ENCODE measurements around the gene ID2.
A peak's percentile ranks its signal among the peaks of the same experiment; 100 is the strongest.

The ID2 gene

GRCh38 chr2:8658064-8658862 lies 23.6 kb upstream of the ID2 start:
- Histone ChIP-seq H3K27me3 (ENCODE audit: insufficient read depth, low read length) (no peaks in the 10 kb centered on the region), H3K27ac (ENCODE audit: low read depth, low read length) (no peak overlapping the region), H3K4me3 (ENCODE audit: low read depth, low read length) (no peak overlapping the region), H3K4me1 (ENCODE audit: control insufficient read depth, insufficient read depth, low read length, unreplicated experiment) (peaks cover 17% of the 10 kb centered on the region), H3K36me3 (ENCODE audit: insufficient read depth, low read length) (no peaks in the 10 kb centered on the region), H3K79me2 (ENCODE audit: control insufficient read depth, insufficient read depth, low read length, unreplicated experiment) (no peaks in the 10 kb centered on the region), H2AFZ (ENCODE audit: low read length, unreplicated experiment) (no peak overlapping the region)

GRCh38 chr2:8659092-8659734 lies 22.6 kb upstream of the ID2 start:
- Histone ChIP-seq H3K27ac (ENCODE audit: low read depth, low read length) (no peak overlapping the region), H2AFZ (ENCODE audit: low read length, unreplicated experiment) (no peak overlapping the region), H3K27me3 (ENCODE audit: insufficient read depth, low read length) (no peaks in the 10 kb centered on the region)

GRCh38 chr2:8659735-8660492 lies 21.9 kb upstream of the ID2 start:
- Histone ChIP-seq H3K4me3 (ENCODE audit: low read depth, low read length) (no peak overlapping the region), H3K36me3 (ENCODE audit: insufficient read depth, low read length) (no peaks in the 10 kb centered on the region), H3K79me2 (ENCODE audit: control insufficient read depth, insufficient read depth, low read length, unreplicated experiment) (no peaks in the 10 kb centered on the region), H3K27ac (ENCODE audit: low read depth, low read length) (no peak overlapping the region), H3K4me1 (ENCODE audit: control insufficient read depth, insufficient read depth, low read length, unreplicated experiment) (peaks cover 17% of the 10 kb centered on the region), H3K27me3 (ENCODE audit: insufficient read depth, low read length) (no peaks in the 10 kb centered on the region), H2AFZ (ENCODE audit: low read length, unreplicated experiment) (no peak overlapping the region)

More at GRCh38 chr2:8659092-8659734, 22.6 kb upstream of the ID2 start:
- Histone ChIP-seq H3K4me1 (ENCODE audit: control insufficient read depth, insufficient read depth, low read length, unreplicated experiment) (peaks cover 17% of the 10 kb centered on the region), H3K79me2 (ENCODE audit: control insufficient read depth, insufficient read depth, low read length, unreplicated experiment) (no peaks in the 10 kb centered on the region), H3K36me3 (ENCODE audit: insufficient read depth, low read length) (no peaks in the 10 kb centered on the region), H3K4me3 (ENCODE audit: low read depth, low read length) (no peak overlapping the region)

GRCh38 chr2:8661235-8661634 lies 20.6 kb upstream of the ID2 start:
- Histone ChIP-seq H3K4me1 (ENCODE audit: control insufficient read depth, insufficient read depth, low read length, unreplicated experiment) (peaks cover 17% of the 10 kb centered on the region), H3K79me2 (ENCODE audit: control insufficient read depth, insufficient read depth, low read length, unreplicated experiment) (no peaks in the 10 kb centered on the region), H3K36me3 (ENCODE audit: insufficient read depth, low read length) (no peaks in the 10 kb centered on the region), H3K27ac (ENCODE audit: low read depth, low read length) (no peak overlapping the region), H3K27me3 (ENCODE audit: insufficient read depth, low read length) (no peaks in the 10 kb centered on the region), H3K4me3 (ENCODE audit: low read depth, low read length) (no peak overlapping the region), H2AFZ (ENCODE audit: low read length, unreplicated experiment) (no peak overlapping the region)

- peak overlapping the region; percentile 49; the same call in 1 of the 2 replicates for H3K27ac ChIP-seq (ENCODE audit: low read depth, low read length)
- H3K4me1 ChIP-seq (ENCODE audit: control insufficient read depth, insufficient read depth, low read length, unreplicated experiment), result peaks cover 17% of the 10 kb centered on the region
- H3K79me2 ChIP-seq (ENCODE audit: control insufficient read depth, insufficient read depth, low read length, unreplicated experiment), result no peaks in the 10 kb centered on the region
- peak overlapping the region; percentile 2 for H2AFZ ChIP-seq (ENCODE audit: low read length, unreplicated experiment)
- no peaks in the 10 kb centered on the region for H3K36me3 ChIP-seq (ENCODE audit: insufficient read depth, low read length)
- H3K4me3 ChIP-seq (ENCODE audit: low read depth, low read length), result no peak overlapping the region
- H3K27me3 ChIP-seq (ENCODE audit: insufficient read depth, low read length), result no peaks in the 10 kb centered on the region
These were observed 20.1 kb upstream of the ID2 start for GRCh38 chr2:8661736-8662135.

GRCh38 chr2:8662239-8662879 lies 19.5 kb upstream of the ID2 start:
- peaks cover 17% of the 10 kb centered on the region for H3K4me1 ChIP-seq (ENCODE audit: control insufficient read depth, insufficient read depth, low read length, unreplicated experiment)
- peak overlapping the region; percentile 2 for H2AFZ ChIP-seq (ENCODE audit: low read length, unreplicated experiment)

GRCh38 chr2:8663997-8664396 lies 17.9 kb upstream of the ID2 start:
- H3K79me2 ChIP-seq (ENCODE audit: control insufficient read depth, insufficient read depth, low read length, unreplicated experiment), result no peaks in the 10 kb centered on the region
- no peak overlapping the region for H2AFZ ChIP-seq (ENCODE audit: low read length, unreplicated experiment)
- peaks cover 6% of the 10 kb centered on the region; the same call in 1 of the 2 replicates for H3K27me3 ChIP-seq (ENCODE audit: insufficient read depth, low read length)
- no peak overlapping the region for H3K4me3 ChIP-seq (ENCODE audit: low read depth, low read length)
- H3K36me3 ChIP-seq (ENCODE audit: insufficient read depth, low read length), result no peaks in the 10 kb centered on the region
- H3K27ac ChIP-seq (ENCODE audit: low read depth, low read length), result no peak overlapping the region
- peaks cover 17% of the 10 kb centered on the region for H3K4me1 ChIP-seq (ENCODE audit: control insufficient read depth, insufficient read depth, low read length, unreplicated experiment)

More at GRCh38 chr2:8662239-8662879, 19.5 kb upstream of the ID2 start:
- Histone ChIP-seq H3K79me2 (ENCODE audit: control insufficient read depth, insufficient read depth, low read length, unreplicated experiment) (no peaks in the 10 kb centered on the region), H3K36me3 (ENCODE audit: insufficient read depth, low read length) (no peaks in the 10 kb centered on the region), H3K4me3 (ENCODE audit: low read depth, low read length) (no peak overlapping the region), H3K27me3 (ENCODE audit: insufficient read depth, low read length) (no peaks in the 10 kb centered on the region), H3K27ac (ENCODE audit: low read depth, low read length) (peak overlapping the region; percentile 49; the same call in 1 of the 2 replicates)

GRCh38 chr2:8666581-8666980 lies 15.3 kb upstream of the ID2 start:
- Histone ChIP-seq H3K4me1 (ENCODE audit: control insufficient read depth, insufficient read depth, low read length, unreplicated experiment) (peaks cover 18% of the 10 kb centered on the region), H3K36me3 (ENCODE audit: insufficient read depth, low read length) (no peaks in the 10 kb centered on the region), H2AFZ (ENCODE audit: low read length, unreplicated experiment) (no peak overlapping the region), H3K27ac (ENCODE audit: low read depth, low read length) (no peak overlapping the region), H3K27me3 (ENCODE audit: insufficient read depth, low read length) (peaks cover 9% of the 10 kb centered on the region; the same call in 1 of the 2 replicates), H3K79me2 (ENCODE audit: control insufficient read depth, insufficient read depth, low read length, unreplicated experiment) (no peaks in the 10 kb centered on the region), H3K4me3 (ENCODE audit: low read depth, low read length) (no peak overlapping the region)

GRCh38 chr2:8667896-8668512 lies 13.9 kb upstream of the ID2 start:
- H3K4me1 ChIP-seq (ENCODE audit: control insufficient read depth, insufficient read depth, low read length, unreplicated experiment), result peaks cover 4% of the 10 kb centered on the region
- H3K4me3 ChIP-seq (ENCODE audit: low read depth, low read length), result no peak overlapping the region
- H2AFZ ChIP-seq (ENCODE audit: low read length, unreplicated experiment), result no peak overlapping the region
- H3K27ac ChIP-seq (ENCODE audit: low read depth, low read length), result no peak overlapping the region
- no peaks in the 10 kb centered on the region for H3K36me3 ChIP-seq (ENCODE audit: insufficient read depth, low read length)
- H3K27me3 ChIP-seq (ENCODE audit: insufficient read depth, low read length), result peaks cover 9% of the 10 kb centered on the region; the same call in 1 of the 2 replicates
- no peaks in the 10 kb centered on the region for H3K79me2 ChIP-seq (ENCODE audit: control insufficient read depth, insufficient read depth, low read length, unreplicated experiment)
